ENCODE measurements around the gene RBM24. TPM values are rescaled to one million over a fixed set of nuclear protein-coding genes. Genes with fewer than 3 reads are reported as not detected.
"Not testable (repeated sequence)": the region's sequence is repeated elsewhere in the genome, so short reads cannot be mapped to it uniquely, and the experiment has no call there.

The RBM24 gene
- total RNA-seq, 2 donors from 2014 or later: 0.15 to 0.86 TPM

- Mint-ChIP-seq H3K4me1 (no peaks in the 10 kb centered on the region), H3K27me3 (peaks cover 13% of the 10 kb centered on the region)
- no peak for ATAC-seq
These were observed 17.1 kb downstream of the RBM24 start for GRCh38 chr6:17298257-17298656.

GRCh38 chr6:17299222-17299621, 18.1 kb downstream of the RBM24 start:
- Mint-ChIP-seq H3K27ac (no peak overlapping the region), H3K27me3 (peaks cover 13% of the 10 kb centered on the region), H3K4me3 (no peak overlapping the region), H3K36me3 (ENCODE audit: low read depth) (no peaks in the 10 kb centered on the region), H3K4me1 (no peaks in the 10 kb centered on the region)
- DNase-seq (no peak), ATAC-seq (no peak)
- H3K9me3 ChIP-seq (ENCODE audit: control insufficient read depth, low read length, poor library complexity, severe bottlenecking): no peaks in the 10 kb centered on the region

More at GRCh38 chr6:17298257-17298656, 17.1 kb downstream of the RBM24 start:
- Mint-ChIP-seq H3K36me3 (ENCODE audit: low read depth) (no peaks in the 10 kb centered on the region), H3K27ac (no peak overlapping the region), H3K4me3 (no peak overlapping the region)
- H3K9me3 ChIP-seq (ENCODE audit: control insufficient read depth, low read length, poor library complexity, severe bottlenecking): no peaks in the 10 kb centered on the region
- DNase-seq: no peak

GRCh38 chr6:17299750-17300149, 18.6 kb downstream of the RBM24 start:
- DNase-seq (no peak), ATAC-seq (no peak)
- no peak overlapping the region for H3K27ac Mint-ChIP-seq
- H3K4me1 Mint-ChIP-seq: no peaks in the 10 kb centered on the region
- no peaks in the 10 kb centered on the region for H3K36me3 Mint-ChIP-seq (ENCODE audit: low read depth)
- no peak overlapping the region for H3K4me3 Mint-ChIP-seq
- no peaks in the 10 kb centered on the region for H3K9me3 ChIP-seq (ENCODE audit: control insufficient read depth, low read length, poor library complexity, severe bottlenecking)
- peaks cover 13% of the 10 kb centered on the region for H3K27me3 Mint-ChIP-seq

- Mint-ChIP-seq H3K27ac (no peak overlapping the region), H3K4me1 (no peaks in the 10 kb centered on the region), H3K27me3 (peaks cover 13% of the 10 kb centered on the region), H3K4me3 (no peak overlapping the region), H3K36me3 (ENCODE audit: low read depth) (no peaks in the 10 kb centered on the region)
- DNase-seq (no peak), ATAC-seq (no peak)
- no peaks in the 10 kb centered on the region for H3K9me3 ChIP-seq (ENCODE audit: control insufficient read depth, low read length, poor library complexity, severe bottlenecking)
These were observed 19.5 kb downstream of the RBM24 start for GRCh38 chr6:17300637-17301036.

- H3K27me3 Mint-ChIP-seq: no peaks in the 10 kb centered on the region
- no peaks in the 10 kb centered on the region for H3K4me1 Mint-ChIP-seq
- no peak overlapping the region for H3K27ac Mint-ChIP-seq
- H3K4me3 Mint-ChIP-seq: no peak overlapping the region
- no peaks in the 10 kb centered on the region for H3K36me3 Mint-ChIP-seq (ENCODE audit: low read depth)
- ATAC-seq: no peak
- DNase-seq: no peak
- no peaks in the 10 kb centered on the region for H3K9me3 ChIP-seq (ENCODE audit: control insufficient read depth, low read length, poor library complexity, severe bottlenecking)
These were observed 22.3 kb downstream of the RBM24 start for GRCh38 chr6:17303444-17303843.

- peaks cover 4% of the 10 kb centered on the region for H3K27me3 Mint-ChIP-seq
- H3K9me3 ChIP-seq (ENCODE audit: control insufficient read depth, low read length, poor library complexity, severe bottlenecking): no peaks in the 10 kb centered on the region
- no peaks in the 10 kb centered on the region for H3K36me3 Mint-ChIP-seq (ENCODE audit: low read depth)
- no peak overlapping the region for H3K4me3 Mint-ChIP-seq
- ATAC-seq (no peak), DNase-seq (no peak)
- no peaks in the 10 kb centered on the region for H3K4me1 Mint-ChIP-seq
- H3K27ac Mint-ChIP-seq: no peak overlapping the region
These were observed 24.2 kb downstream of the RBM24 start for GRCh38 chr6:17305219-17306001.

- peaks cover 4% of the 10 kb centered on the region for H3K27me3 Mint-ChIP-seq
These were observed 30.6 kb downstream of the RBM24 start for GRCh38 chr6:17311595-17312311.

GRCh38 chr6:17313238-17313637, 32.1 kb downstream of the RBM24 start:
- H3K27me3 Mint-ChIP-seq; H3K27ac Mint-ChIP-seq; H3K4me3 Mint-ChIP-seq; H3K4me1 Mint-ChIP-seq; DNase-seq; ATAC-seq; H3K36me3 Mint-ChIP-seq (ENCODE audit: low read depth); H3K9me3 ChIP-seq (ENCODE audit: control insufficient read depth, low read length, poor library complexity, severe bottlenecking): not testable (repeated sequence)

More at GRCh38 chr6:17311595-17312311, 30.6 kb downstream of the RBM24 start:
- DNase-seq: no peak
- no peak overlapping the region for H3K4me3 Mint-ChIP-seq
- H3K4me1 Mint-ChIP-seq: no peaks in the 10 kb centered on the region
- no peak overlapping the region for H3K27ac Mint-ChIP-seq
- no peaks in the 10 kb centered on the region for H3K9me3 ChIP-seq (ENCODE audit: control insufficient read depth, low read length, poor library complexity, severe bottlenecking)
- ATAC-seq: no peak
- H3K36me3 Mint-ChIP-seq (ENCODE audit: low read depth): peaks cover 2% of the 10 kb centered on the region

- Mint-ChIP-seq H3K4me3 (no peak overlapping the region), H3K27ac (no peak overlapping the region)
- no peak for ATAC-seq
These were observed 32.8 kb downstream of the RBM24 start for GRCh38 chr6:17313971-17314370.

GRCh38 chr6:17315262-17315661, 34.1 kb downstream of the RBM24 start:
- DNase-seq (no peak), ATAC-seq (no peak)
- Mint-ChIP-seq H3K36me3 (ENCODE audit: low read depth) (peaks cover 2% of the 10 kb centered on the region), H3K27me3 (no peaks in the 10 kb centered on the region), H3K4me3 (no peak overlapping the region), H3K27ac (no peak overlapping the region), H3K4me1 (no peaks in the 10 kb centered on the region)
- H3K9me3 ChIP-seq (ENCODE audit: control insufficient read depth, low read length, poor library complexity, severe bottlenecking): no peaks in the 10 kb centered on the region

More at GRCh38 chr6:17313971-17314370, 32.8 kb downstream of the RBM24 start:
- H3K4me1 Mint-ChIP-seq: no peaks in the 10 kb centered on the region
- H3K27me3 Mint-ChIP-seq: peaks cover 4% of the 10 kb centered on the region
- DNase-seq: no peak
- no peaks in the 10 kb centered on the region for H3K9me3 ChIP-seq (ENCODE audit: control insufficient read depth, low read length, poor library complexity, severe bottlenecking)
- H3K36me3 Mint-ChIP-seq (ENCODE audit: low read depth): peaks cover 2% of the 10 kb centered on the region

GRCh38 chr6:17318435-17319165, 37.4 kb downstream of the RBM24 start:
- ATAC-seq (no peak), DNase-seq (no peak)
- no peak overlapping the region for H3K27ac Mint-ChIP-seq
- no peaks in the 10 kb centered on the region for H3K9me3 ChIP-seq (ENCODE audit: control insufficient read depth, low read length, poor library complexity, severe bottlenecking)
- no peaks in the 10 kb centered on the region for H3K4me1 Mint-ChIP-seq
- H3K36me3 Mint-ChIP-seq (ENCODE audit: low read depth): peaks cover 2% of the 10 kb centered on the region
- no peaks in the 10 kb centered on the region for H3K27me3 Mint-ChIP-seq
- no peak overlapping the region for H3K4me3 Mint-ChIP-seq

GRCh38 chr6:17320266-17320665, 39.1 kb downstream of the RBM24 start:
- not testable (repeated sequence) for H3K27me3 Mint-ChIP-seq; H3K27ac Mint-ChIP-seq; H3K4me1 Mint-ChIP-seq; H3K9me3 ChIP-seq (ENCODE audit: control insufficient read depth, low read length, poor library complexity, severe bottlenecking); ATAC-seq; DNase-seq; H3K36me3 Mint-ChIP-seq (ENCODE audit: low read depth); H3K4me3 Mint-ChIP-seq

- no peaks in the 10 kb centered on the region for H3K27me3 Mint-ChIP-seq
- no peak for DNase-seq
- no peaks in the 10 kb centered on the region for H3K4me1 Mint-ChIP-seq
- H3K4me3 Mint-ChIP-seq: no peak overlapping the region
- ATAC-seq: no peak
- H3K9me3 ChIP-seq (ENCODE audit: control insufficient read depth, low read length, poor library complexity, severe bottlenecking): no peaks in the 10 kb centered on the region
- no peaks in the 10 kb centered on the region for H3K36me3 Mint-ChIP-seq (ENCODE audit: low read depth)
- H3K27ac Mint-ChIP-seq: no peak overlapping the region
These were observed 50.1 kb downstream of the RBM24 start for GRCh38 chr6:17331238-17331637.
